ENCODE data around the gene GAS7. TPM values are rescaled to one million over a fixed set of nuclear protein-coding genes. Genes with fewer than 3 reads are reported as not detected.

GAS7 gene
- total and polyA plus RNA-seq, 3 donors from 2014 or later: 70.2 to 184 (median 152) TPM

DNA sequence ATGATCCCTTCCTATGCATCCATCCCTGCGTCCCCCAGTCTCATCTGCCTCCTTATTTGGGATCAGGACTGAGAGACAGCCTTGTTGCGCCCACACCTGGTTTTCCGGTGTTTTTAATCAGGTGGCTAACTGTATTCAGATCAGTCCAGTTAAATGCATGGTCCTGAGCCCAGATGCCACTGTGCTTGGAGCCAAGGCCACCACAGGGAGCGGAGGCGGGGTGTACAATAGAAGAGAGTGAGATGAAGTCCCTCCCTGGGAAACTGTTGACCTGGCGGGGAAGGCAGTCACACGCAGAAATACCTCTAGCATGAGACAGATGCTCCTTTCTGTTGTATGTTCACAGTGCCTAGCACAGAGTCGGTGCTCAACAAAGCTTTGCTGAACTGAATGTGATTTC, 299.6 kb downstream of the GAS7 start:
- H3K4me3 ChIP-seq: peak overlapping the region in 1 of 2 donors; percentile 30
- intact Hi-C loops (cut with DNase I; ENCODE audit: low total_unique reads): no loop called here
- no peaks in the 10 kb centered on the region for H3K9me3 ChIP-seq
- WGBS, 2 donors: 79 to 89% methylated on average over 8 of the region's 8 CpGs
- peaks cover 8% of the 10 kb centered on the region for H3K4me1 ChIP-seq
- H3K27me3 ChIP-seq: no peaks in the 10 kb centered on the region
- no peak overlapping the region for H3K27ac ChIP-seq
- TF ChIP-seq POLR2A (IDR thresholded peaks at IDR 0.05) (no peak), CTCF (IDR thresholded peaks at IDR 0.05) (no peak)
- H3K36me3 ChIP-seq (ENCODE audit: low read depth, missing control alignments): no peaks in the 10 kb centered on the region
- DNase-seq: no peak

- Histone ChIP-seq H3K27me3 (no peaks in the 10 kb centered on the region), H3K36me3 (ENCODE audit: low read depth, missing control alignments) (no peaks in the 10 kb centered on the region), H3K9me3 (no peaks in the 10 kb centered on the region), H3K27ac (no peak overlapping the region), H3K4me3 (no peak overlapping the region), H3K4me1 (peaks cover 8% of the 10 kb centered on the region)
- intact Hi-C loops (cut with DNase I; ENCODE audit: low total_unique reads): no loop called here
- DNase-seq: no peak
- WGBS, 2 donors: 83 to 91% methylated on average over 10 to 12 of the region's 13 CpGs
- TF ChIP-seq POLR2A (IDR thresholded peaks at IDR 0.05): no peak
- no peak for TF ChIP-seq CTCF (IDR thresholded peaks at IDR 0.05)
Observed at GRCh38 chr17:9897372-9897968, 300.9 kb downstream of the GAS7 start.

- H3K36me3 ChIP-seq (ENCODE audit: low read depth, missing control alignments): no peaks in the 10 kb centered on the region
- H3K4me1 ChIP-seq: peaks cover 8% of the 10 kb centered on the region
- H3K4me3 ChIP-seq: no peak overlapping the region
- no peaks in the 10 kb centered on the region for H3K27me3 ChIP-seq
- intact Hi-C loops (cut with DNase I; ENCODE audit: low total_unique reads): no loop called here
- TF ChIP-seq POLR2A (IDR thresholded peaks at IDR 0.05) (no peak), CTCF (IDR thresholded peaks at IDR 0.05) (no peak)
- no peaks in the 10 kb centered on the region for H3K9me3 ChIP-seq
- no peak overlapping the region for H3K27ac ChIP-seq
- DNase-seq: no peak
Observed at GRCh38 chr17:9895923-9896322, 302.5 kb downstream of the GAS7 start.

DNA sequence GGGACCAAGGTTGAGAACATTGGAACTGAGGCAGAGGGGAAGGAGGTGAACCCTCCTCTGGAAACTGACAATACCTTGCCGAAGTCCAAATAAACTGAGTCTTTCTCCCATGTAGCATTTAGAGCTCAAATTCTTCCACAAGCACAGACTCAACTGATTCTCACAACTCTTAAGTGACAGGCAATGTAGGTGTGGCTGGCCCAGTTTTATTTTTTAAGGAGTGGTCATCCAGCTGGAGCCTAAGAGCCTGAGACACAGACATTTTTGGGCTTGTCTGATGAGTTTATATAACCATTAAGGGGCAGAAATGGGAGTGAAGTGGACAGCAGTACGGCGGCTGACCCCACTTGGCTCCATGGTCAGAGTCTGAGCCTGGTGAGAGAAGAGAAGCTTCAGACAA, 304.2 kb downstream of the GAS7 start:
- 94 to 97% methylated on average over 3 of the region's 3 CpGs for WGBS, 2 donors
- intact Hi-C loops (cut with DNase I; ENCODE audit: low total_unique reads): no loop called here
- no peak for TF ChIP-seq POLR2A (IDR thresholded peaks at IDR 0.05)
- TF ChIP-seq CTCF (IDR thresholded peaks at IDR 0.05): no peak
- DNase-seq: no peak
- H3K36me3 ChIP-seq (ENCODE audit: low read depth, missing control alignments): no peaks in the 10 kb centered on the region
- peaks cover under 1% of the 10 kb centered on the region for H3K4me1 ChIP-seq
- no peaks in the 10 kb centered on the region for H3K27me3 ChIP-seq
- no peak overlapping the region for H3K27ac ChIP-seq
- no peak overlapping the region for H3K4me3 ChIP-seq
- H3K9me3 ChIP-seq: no peaks in the 10 kb centered on the region

GRCh38 chr17:9893411-9894012, 304.9 kb downstream of the GAS7 start:
- Histone ChIP-seq H3K27me3 (no peaks in the 10 kb centered on the region), H3K4me1 (no peaks in the 10 kb centered on the region), H3K36me3 (ENCODE audit: low read depth, missing control alignments) (no peaks in the 10 kb centered on the region), H3K27ac (no peak overlapping the region), H3K4me3 (no peak overlapping the region), H3K9me3 (no peaks in the 10 kb centered on the region)
- TF ChIP-seq CTCF (IDR thresholded peaks at IDR 0.05) (no peak), POLR2A (IDR thresholded peaks at IDR 0.05) (no peak)
- no peak for DNase-seq
- 55 to 65% methylated on average over 3 of the region's 3 CpGs for WGBS, 2 donors
- intact Hi-C loops (cut with DNase I; ENCODE audit: low total_unique reads): no loop called here
